IPS DF 6.9 (cell line): ENCODE measurements around the gene ESPN.
"Not testable (repeated sequence)": the region's sequence is repeated elsewhere in the genome, so short reads cannot be mapped to it uniquely, and the experiment has no call there.

Experiments used
- DNase-seq: peaks from one replicate; pipeline ENCODE4 v3.0.0-alpha.2; 2013; ENCODE audit warnings: low read depth, low spot score
- H3K27ac ChIP-seq: one replicate; pipeline ENCODE4 v1.5.1; 2013; ENCODE audit warnings: low read length, control low read depth
- H3K27me3 ChIP-seq: 2 replicates; pipeline ENCODE4 v1.6.1; 2013; ENCODE audit warnings: mild to moderate bottlenecking, low read length; ENCODE audit not compliant: control insufficient read depth, insufficient read depth
- H3K36me3 ChIP-seq: 2 replicates; pipeline ENCODE4 v1.6.1; 2013; ENCODE audit warnings: low read length; ENCODE audit not compliant: control insufficient read depth, insufficient read depth
- H3K4me1 ChIP-seq: 2 replicates; pipeline ENCODE4 v1.6.1; 2013; ENCODE audit warnings: low read length; ENCODE audit not compliant: control insufficient read depth, insufficient read depth
- H3K4me3 ChIP-seq: 2 replicates; pipeline ENCODE4 v1.5.1; 2013; ENCODE audit warnings: mild to moderate bottlenecking, low read length
- H3K9me3 ChIP-seq: 2 replicates; pipeline ENCODE4 v1.6.1; 2013; ENCODE audit warnings: low read length, inconsistent platforms; ENCODE audit not compliant: control insufficient read depth, insufficient read depth
- WGBS: extraction: QIAGEN DNeasy Blood & Tissue Kit; methylation state at CpG from one replicate; pipeline ENCODE4 v1.1.7; 2013; ENCODE audit warnings: mixed read lengths, missing lambda C conversion rate; ENCODE audit not compliant: insufficient read length, insufficient coverage; 5-methylcytosine and 5-hydroxymethylcytosine counted together

The ESPN gene

DNA sequence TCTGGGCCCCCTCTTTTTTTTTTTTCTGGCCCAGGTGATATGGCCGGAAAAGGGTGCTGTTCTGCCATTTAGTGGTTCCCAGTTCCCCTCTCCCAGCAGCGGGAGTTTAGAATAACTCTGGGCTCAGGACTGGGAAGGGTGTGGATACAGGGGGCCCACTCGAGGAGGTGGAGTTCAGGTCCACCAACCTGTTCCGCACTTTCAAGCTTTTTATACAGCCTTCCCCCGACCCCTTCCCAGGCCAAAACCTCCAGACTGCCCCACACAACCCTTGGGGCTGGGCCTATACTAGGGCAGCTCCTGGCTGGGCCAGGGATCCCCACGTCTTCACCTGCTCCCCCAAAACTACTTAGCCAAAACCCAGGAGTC, 66.5 kb downstream of the ESPN start:
- Histone ChIP-seq H3K36me3 (no peaks in the 10 kb centered on the region; the same call in 1 of the 2 replicates), H3K9me3 (no peaks in the 10 kb centered on the region), H3K4me3 (peak overlapping the region; percentile 63; the same call in 1 of the 2 replicates), H3K27me3 (no peaks in the 10 kb centered on the region), H3K4me1 (peaks cover 7% of the 10 kb centered on the region), H3K27ac (no peak overlapping the region)
- DNase-seq: no peak
- WGBS: no CpG with 5 or more reads among the region's 6 CpGs

DNA sequence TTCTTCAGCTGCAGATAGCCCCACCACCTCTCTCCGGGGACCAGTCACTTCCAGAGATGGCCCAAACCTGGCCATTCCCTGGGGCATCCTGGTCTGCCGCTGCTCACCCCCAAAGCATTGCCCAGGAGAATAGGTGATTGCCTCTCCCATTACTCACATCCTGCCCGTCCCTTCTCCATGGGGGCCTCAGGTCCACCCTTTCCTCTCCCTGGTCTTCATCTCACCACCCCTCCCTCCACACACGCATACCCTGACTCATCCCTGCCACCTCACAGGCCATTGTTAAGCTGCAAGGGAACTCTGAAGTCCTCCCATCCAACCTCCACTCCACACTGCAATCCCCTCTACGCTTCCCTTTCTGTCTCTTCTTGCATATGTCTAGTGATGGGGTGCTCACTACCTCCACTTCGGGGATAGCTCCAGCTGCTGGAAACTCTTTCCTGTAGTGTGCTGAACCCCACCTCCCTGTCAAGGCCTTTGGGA, 66.9 kb downstream of the ESPN start, which contains the start of gene PLEKHG5:
PLEKHG5 (minus strand) TSS at position 188 of the 483 bp plus-strand sequence. CDS start 14,096 bp downstream, outside the sequence.
- Histone ChIP-seq H3K36me3 (no peaks in the 10 kb centered on the region; the same call in 1 of the 2 replicates), H3K27me3 (no peaks in the 10 kb centered on the region; the same call in 1 of the 2 replicates), H3K4me1 (peaks cover 10% of the 10 kb centered on the region), H3K4me3 (peak within 1 kb of the TSS; percentile 63; the same call in 1 of the 2 replicates), H3K9me3 (no peaks in the 10 kb centered on the region), H3K27ac (no peak within 1 kb of the TSS)
- WGBS: no CpG with 5 or more reads among the region's 6 CpGs
- no peak for DNase-seq

DNA sequence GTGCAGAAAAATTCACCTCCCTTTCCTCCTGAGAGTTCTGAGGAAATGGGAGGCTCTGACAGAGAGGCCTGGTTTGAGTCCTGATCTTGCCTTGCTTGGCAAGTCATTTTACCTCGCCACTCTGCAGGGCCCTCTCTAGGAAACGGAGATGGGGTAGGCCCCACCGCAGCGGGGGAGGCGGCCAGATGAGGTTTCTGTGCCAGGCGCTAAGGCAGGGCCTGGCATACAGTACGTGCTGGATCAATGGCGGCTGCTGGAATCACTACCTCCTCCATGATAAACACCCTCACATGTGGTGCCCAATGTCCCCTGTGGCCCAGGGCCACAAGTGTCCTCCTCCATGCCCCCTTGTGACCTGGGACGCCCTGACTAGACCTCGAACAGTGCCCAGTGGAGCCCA, 67.4 kb downstream of the ESPN start:
- H3K27ac ChIP-seq: no peak overlapping the region
- H3K4me3 ChIP-seq: no peak overlapping the region
- WGBS: no CpG with 5 or more reads among the region's 10 CpGs

DNA sequence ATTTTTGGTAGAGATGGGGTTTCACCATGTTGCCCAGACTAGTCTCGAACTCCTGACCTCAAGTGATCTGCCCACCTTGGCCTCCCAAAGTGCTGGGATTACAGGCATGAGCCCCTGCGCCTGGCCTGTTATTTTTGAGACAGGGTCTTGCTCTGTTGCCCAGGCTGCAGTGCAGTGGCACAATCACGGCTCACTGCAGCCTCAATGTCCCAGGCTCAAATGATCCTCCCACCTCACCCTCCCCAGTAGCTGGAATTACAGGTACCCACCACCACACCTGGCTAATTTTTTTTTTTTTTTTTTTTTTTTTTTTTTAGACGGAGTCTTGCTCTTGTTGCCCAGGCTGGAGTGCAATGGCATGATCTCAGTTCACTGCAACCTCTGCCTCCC, 69.3 kb downstream of the ESPN start:
- not testable (repeated sequence) for H3K27ac ChIP-seq, H3K9me3 ChIP-seq, DNase-seq, H3K36me3 ChIP-seq, H3K4me3 ChIP-seq, H3K27me3 ChIP-seq
- peaks cover 11% of the 10 kb centered on the region for H3K4me1 ChIP-seq
- WGBS: no CpG with 5 or more reads among the region's 4 CpGs

More for the DNA sequence above, 67.4 kb downstream of the ESPN start:
- Histone ChIP-seq H3K4me1 (peaks cover 10% of the 10 kb centered on the region), H3K27me3 (no peaks in the 10 kb centered on the region; the same call in 1 of the 2 replicates), H3K36me3 (no peaks in the 10 kb centered on the region; the same call in 1 of the 2 replicates), H3K9me3 (no peaks in the 10 kb centered on the region)
- no peak for DNase-seq

DNA sequence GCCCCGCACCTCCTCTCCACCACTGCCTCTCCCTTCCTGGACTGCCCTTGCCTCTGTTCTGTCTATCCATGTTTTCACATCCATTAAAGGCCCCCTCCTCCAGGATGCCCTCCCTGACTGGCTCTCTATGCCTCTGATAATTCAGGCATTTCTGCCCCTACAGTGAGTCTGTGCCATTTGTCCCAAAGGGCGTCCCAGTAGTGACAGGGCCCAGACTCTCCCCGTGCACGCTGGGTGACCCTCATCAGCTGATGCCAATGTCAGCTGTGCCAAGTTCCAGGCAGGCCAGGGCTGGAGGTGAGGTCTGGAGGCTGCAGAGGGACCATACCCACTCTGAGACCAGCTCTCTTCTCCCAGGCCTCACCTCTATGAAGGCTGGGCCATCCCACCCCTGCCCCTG, 70.1 kb downstream of the ESPN start:
- H3K27ac ChIP-seq: no peak overlapping the region

DNA sequence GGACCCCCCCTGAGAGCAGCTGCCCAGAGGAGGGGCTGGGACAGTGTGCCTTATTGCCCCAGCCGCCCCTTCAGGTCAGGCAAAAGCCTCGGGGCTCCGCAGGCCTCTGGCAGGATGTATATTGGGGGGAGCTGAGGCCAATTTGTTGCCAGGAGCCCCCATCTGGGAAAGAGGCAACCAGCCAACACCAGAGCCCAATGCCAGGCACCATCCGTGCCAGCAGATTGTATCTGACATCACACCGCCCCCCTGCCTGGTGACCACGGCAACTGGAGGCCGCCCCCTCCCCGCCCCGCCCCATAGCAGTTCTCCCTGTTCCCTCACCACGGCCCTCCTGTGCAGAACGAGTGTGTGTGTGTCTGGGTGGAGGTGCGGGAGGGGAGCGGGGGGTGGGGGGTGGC, 70.5 kb downstream of the ESPN start:
- Histone ChIP-seq H3K4me1 (peaks cover 11% of the 10 kb centered on the region), H3K9me3 (no peaks in the 10 kb centered on the region), H3K36me3 (no peaks in the 10 kb centered on the region; the same call in 1 of the 2 replicates), H3K27ac (no peak overlapping the region), H3K4me3 (no peak overlapping the region), H3K27me3 (no peaks in the 10 kb centered on the region; the same call in 1 of the 2 replicates)
- WGBS: no CpG with 5 or more reads among the region's 13 CpGs
- no peak for DNase-seq

More for the DNA sequence above, 70.1 kb downstream of the ESPN start:
- Histone ChIP-seq H3K36me3 (no peaks in the 10 kb centered on the region; the same call in 1 of the 2 replicates), H3K4me3 (no peak overlapping the region), H3K27me3 (no peaks in the 10 kb centered on the region; the same call in 1 of the 2 replicates), H3K4me1 (peaks cover 11% of the 10 kb centered on the region), H3K9me3 (no peaks in the 10 kb centered on the region)
- WGBS: no CpG with 5 or more reads among the region's 4 CpGs
- no peak for DNase-seq

DNA sequence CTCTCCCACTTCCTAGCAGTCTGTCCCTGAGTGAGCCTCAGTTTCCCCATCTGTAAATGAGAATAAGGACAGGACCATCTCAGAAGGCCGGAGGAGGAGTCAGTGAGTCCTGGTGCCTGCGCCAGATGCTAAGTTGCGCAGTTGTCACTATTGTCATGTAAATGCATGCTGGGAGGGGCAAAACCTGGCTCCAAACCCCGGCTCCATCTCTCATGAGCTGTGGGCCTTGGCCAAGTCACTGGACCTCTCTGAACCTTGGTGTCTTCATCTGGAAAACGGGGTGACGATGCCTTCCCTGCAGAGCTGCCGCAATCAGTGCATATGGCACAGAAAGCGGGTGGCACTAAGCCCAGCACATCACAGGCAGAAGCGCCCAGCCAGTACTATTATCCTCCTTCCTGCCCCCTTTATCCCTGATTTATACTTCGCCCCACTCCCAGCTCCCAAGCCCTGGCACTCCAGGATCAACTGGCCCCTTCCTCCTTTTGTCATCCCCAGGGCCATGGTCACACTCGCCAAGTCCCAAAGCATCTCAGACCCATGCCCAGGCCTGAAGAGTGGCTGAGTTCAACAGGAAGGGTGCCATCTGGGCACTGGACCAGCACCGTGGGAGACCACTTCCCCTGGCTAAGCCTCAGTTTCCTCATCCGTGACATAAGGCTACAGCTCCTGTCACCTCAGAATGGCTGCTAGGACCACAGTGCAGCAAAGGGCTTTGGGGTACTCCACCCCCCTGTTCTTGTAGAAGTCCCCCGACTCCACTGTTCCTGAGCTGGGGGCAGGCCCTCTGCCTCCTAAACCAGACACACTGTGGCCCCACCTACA, 71.2 kb downstream of the ESPN start:
- no peak for DNase-seq
- Histone ChIP-seq H3K27ac (no peak overlapping the region), H3K4me3 (no peak overlapping the region), H3K9me3 (no peaks in the 10 kb centered on the region), H3K27me3 (no peaks in the 10 kb centered on the region; the same call in 1 of the 2 replicates), H3K36me3 (no peaks in the 10 kb centered on the region; the same call in 1 of the 2 replicates), H3K4me1 (peaks cover 11% of the 10 kb centered on the region)
- WGBS: no CpG with 5 or more reads among the region's 14 CpGs

DNA sequence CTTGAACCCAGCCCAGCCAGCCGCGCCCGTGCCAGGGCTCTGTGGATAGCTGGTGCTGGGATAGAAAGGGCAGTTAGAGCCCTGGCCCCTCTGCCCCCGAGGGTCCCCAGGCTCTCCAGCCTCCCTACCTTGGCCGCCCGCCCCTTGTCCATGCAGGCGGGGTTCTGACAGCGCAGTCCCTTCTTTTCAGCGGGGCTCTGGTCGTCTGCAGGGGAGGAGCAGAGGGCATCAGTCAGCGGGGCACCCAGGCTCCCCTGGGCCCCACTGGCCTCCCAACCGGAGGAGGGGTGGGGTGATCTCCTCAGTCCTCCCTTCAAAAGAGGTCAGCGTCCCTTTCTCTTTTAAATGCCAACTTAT, 71.8 kb downstream of the ESPN start:
- peaks cover 11% of the 10 kb centered on the region for H3K4me1 ChIP-seq
- no peaks in the 10 kb centered on the region; the same call in 1 of the 2 replicates for H3K27me3 ChIP-seq
- no CpG with 5 or more reads among the region's 13 CpGs for WGBS
- H3K27ac ChIP-seq: no peak overlapping the region
- no peaks in the 10 kb centered on the region for H3K9me3 ChIP-seq
- H3K36me3 ChIP-seq: no peaks in the 10 kb centered on the region; the same call in 1 of the 2 replicates
- no peak for DNase-seq
- peak overlapping the region; percentile 39; the same call in 1 of the 2 replicates for H3K4me3 ChIP-seq

DNA sequence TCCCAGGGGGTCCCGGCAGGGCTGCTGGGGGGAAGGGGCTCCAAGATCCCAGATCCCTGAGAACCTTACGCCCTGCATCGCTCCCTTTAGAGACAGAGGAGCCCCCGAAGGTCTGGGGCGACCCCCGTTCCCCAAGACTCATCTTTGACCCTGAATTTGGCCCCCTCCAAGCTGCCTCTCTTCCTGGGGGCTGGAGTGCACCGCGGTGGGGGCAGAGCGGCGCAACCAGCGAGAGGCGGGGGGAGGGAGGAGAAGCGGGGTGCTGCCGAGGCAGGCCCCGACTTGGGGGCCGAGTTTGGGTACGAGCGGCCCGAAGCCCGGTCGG, 72.3 kb downstream of the ESPN start:
- no peak overlapping the region for H3K27ac ChIP-seq
- no CpG with 5 or more reads among the region's 21 CpGs for WGBS
- H3K4me3 ChIP-seq: peak overlapping the region; percentile 39; the same call in 1 of the 2 replicates
- no peaks in the 10 kb centered on the region; the same call in 1 of the 2 replicates for H3K27me3 ChIP-seq
- peaks cover 8% of the 10 kb centered on the region for H3K4me1 ChIP-seq
- H3K9me3 ChIP-seq: no peaks in the 10 kb centered on the region
- DNase-seq: no peak
- H3K36me3 ChIP-seq: no peaks in the 10 kb centered on the region; the same call in 1 of the 2 replicates

DNA sequence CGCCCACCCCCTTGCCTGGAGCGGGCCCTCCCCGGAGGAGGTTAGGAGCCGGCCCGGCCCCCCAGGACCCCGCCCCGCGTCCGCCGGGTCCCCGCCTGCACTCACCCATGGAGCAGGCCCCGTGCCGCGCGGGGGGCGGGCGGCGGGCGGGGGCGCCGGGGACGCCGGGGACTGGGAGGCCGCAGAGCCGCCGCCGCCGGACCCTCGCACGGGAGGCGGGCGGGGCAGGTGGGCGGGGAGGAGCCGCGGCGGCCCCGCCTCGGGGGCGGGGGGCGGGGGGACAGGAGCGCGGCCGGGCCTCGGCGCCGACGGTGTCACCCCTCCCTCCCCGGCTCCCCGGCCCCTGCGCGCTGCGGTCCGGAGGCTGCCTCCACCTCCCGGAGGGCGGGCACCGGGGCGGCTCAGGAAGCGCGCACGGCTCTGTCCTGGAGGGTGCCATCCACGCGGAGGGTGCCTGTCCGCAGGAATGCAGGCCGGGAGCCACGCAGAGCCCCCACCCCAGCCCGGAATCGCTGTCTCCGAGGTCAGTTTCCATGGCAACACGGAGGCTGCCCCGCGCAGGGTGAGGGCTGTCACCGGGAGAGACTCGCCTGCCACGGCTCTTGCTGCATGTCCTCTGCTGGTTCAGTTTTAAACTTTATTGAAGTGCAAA, 72.8 kb downstream of the ESPN start:
- peaks cover 8% of the 10 kb centered on the region for H3K4me1 ChIP-seq
- H3K36me3 ChIP-seq: no peaks in the 10 kb centered on the region; the same call in 1 of the 2 replicates
- no peak overlapping the region for H3K27ac ChIP-seq
- no CpG with 5 or more reads among the region's 74 CpGs for WGBS
- no peaks in the 10 kb centered on the region; the same call in 1 of the 2 replicates for H3K27me3 ChIP-seq
- DNase-seq: no peak
- H3K4me3 ChIP-seq: peak overlapping the region; percentile 46; the same call in 1 of the 2 replicates
- no peaks in the 10 kb centered on the region for H3K9me3 ChIP-seq
